Measurements from ENCODE around the gene SRPX2.
"Not testable (repeated sequence)": the region's sequence is repeated elsewhere in the genome, so short reads cannot be mapped to it uniquely, and the experiment has no call there.

SRPX2 gene

DNA sequence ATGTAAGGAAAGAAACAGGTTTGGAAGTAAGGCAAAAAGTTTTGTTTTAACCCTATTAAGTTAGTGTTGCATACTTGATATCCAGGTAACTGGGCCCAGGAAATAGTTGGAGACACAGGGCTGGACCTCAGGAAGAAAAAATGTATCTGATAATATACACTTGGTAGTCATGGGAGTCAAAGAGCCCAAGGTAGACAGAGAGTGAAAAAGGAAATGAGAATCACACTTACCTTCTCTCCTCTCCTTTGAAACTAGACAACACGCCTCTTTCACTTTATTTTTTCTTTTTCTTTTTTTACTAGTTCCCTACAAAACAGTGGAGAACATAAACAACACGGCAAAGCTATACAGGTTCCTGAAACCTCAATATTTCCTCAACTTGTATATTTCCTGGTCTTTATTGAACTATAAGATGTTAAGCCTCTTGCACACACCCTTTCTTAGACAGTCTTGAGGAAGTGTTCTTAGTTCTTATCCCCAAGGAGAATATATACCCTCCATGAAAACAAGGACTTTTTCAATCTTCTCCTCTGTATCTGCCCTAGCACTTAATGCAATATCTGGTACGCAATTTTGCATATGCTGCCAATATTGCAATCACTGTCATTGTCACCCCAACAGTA lies 60.7 kb downstream of the SRPX2 start:
- DNase-seq: no peak

DNA sequence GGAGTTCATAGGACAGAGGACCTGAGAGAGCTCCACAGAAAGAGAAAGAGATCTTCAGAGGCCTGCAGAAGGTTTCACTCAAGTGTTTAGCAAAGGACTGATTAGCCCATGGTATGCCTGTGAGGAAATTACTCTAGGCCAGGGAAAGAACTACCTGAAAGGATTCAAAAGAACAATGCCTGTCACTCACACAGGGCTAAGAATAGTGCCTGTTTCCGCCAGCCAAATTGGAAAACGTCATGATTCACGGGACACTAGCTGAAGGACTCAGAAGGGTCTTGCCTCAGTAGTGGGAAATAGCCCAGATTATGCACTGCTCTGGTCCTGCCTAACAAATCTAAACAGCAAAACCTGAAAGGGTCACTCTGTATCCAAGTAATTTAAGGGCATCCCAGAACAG lies 66.8 kb downstream of the SRPX2 start:
- DNase-seq: no peak

DNA sequence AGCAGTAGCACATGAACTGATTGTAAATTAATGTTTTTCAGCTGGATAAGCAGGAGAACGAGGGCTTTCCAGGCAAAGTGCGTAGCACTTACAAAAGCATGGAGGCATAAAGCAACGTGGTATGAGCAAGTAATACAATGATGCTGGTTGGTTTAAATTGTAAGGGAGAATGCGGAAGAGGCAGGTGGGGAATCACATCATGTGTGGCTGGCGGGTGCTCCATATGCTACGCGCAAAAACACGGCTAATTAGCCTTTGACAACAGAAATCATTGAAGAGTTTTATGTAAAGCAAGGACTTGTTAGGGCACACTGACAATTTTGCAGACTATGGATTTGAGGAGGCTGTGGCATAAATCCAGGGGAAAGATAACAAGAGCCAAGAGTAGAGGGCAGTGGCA lies 73.4 kb downstream of the SRPX2 start:
- no peak for DNase-seq

DNA sequence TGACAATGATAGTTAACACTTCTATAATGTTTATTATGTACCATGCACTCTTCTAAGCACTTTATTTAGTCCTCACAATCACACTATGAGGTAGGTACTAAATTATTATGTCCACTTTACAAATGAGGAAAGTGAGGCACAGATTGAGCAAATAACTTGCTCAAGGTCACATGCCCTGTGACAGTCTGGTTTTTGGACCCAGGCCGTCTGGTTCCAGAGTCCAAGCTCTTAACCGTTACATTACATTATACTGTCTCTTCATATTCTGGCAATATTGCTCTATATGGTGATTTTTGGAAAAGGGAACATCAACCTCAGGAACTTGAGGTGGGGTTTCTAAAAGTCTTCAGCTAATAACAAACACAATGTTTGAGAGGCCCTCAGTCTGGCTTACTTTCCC lies 75.1 kb downstream of the SRPX2 start:
- DNase-seq: no peak

DNA sequence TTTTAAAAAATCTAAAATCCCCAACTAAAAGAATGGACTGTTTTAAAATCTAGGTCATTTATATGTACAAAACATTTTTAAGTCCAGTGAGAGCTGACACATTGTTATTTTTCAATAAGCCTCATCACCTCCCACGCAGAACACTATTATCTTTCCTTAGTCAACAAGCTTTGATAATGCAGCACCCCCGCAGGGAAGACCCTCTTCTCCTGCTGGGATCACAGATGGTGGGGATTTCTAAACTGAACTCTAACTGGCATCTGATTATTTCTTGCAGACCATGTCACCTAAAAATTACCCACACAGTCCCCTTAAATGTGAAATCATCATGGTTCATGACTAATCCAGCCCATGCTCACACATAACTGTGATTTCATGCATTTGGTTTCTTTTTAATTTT lies 76.3 kb downstream of the SRPX2 start:
- DNase-seq: no peak

DNA sequence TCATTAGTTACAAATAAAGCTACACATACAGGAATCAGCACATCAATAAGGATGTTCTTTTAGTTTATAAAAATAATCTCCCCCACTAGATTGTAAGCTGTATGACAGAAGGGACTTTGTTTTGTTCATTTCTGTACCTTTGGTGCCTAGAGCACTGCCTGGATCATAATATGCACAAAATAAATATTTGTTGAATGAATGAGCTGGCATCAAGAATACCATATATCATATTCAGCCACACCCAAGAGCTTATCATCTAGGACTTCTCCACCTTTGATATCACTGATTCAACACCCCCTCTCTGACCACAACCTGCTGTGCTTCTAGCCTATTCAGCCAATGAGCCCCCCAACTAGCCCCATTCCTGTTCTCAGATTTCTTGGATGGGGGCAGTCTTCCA lies 77.3 kb downstream of the SRPX2 start:
- DNase-seq: no peak

DNA sequence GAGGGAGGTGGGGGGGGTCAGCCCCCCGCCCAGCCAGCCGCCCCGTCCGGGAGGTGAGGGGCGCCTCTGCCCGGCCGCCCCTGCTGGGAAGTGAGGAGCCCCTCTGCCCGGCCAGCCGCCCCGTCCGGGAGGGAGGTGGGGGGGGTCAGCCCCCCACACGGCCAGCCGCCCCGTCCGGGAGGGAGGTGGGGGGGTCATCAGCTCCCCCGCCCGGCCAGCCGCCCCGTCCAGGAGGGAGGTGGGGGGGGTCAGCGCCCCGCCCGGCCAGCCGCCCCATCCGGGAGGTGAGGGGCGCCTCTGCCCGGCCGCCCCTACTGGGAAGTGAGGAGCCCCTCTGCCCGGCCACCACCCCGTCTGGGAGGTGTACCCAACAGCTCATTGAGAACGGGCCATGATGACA lies 80.0 kb downstream of the SRPX2 start:
- not testable (repeated sequence) for DNase-seq

All from stimulated activated CD4-positive, alpha-beta T cell treated with anti-CD3 and anti-CD28 coated beads, Interleukin-4, amount 100 ng/mL, for 24 hours (primary cell).